Stimulated activated CD4-positive, alpha-beta T cell treated with anti-CD3 and anti-CD28 coated beads, Interleukin-15, amount 100 ng/mL, for 1 hour (primary cell): Measurements from ENCODE around the gene NR5A2.
"Not testable (repeated sequence)": the region's sequence is repeated elsewhere in the genome, so short reads cannot be mapped to it uniquely, and the experiment has no call there.

Experiments used
- DNase-seq, 2 donors: peaks; one replicate each; pipeline ENCODE4 v3.0.0-alpha.2; 2020; ENCODE audit warnings: low read depth in 1 of 2, low spot score in 1 of 2

NR5A2 gene

GRCh38 chr1:200187332-200187731 lies 159.8 kb downstream of the NR5A2 start:
- DNase-seq = not testable (repeated sequence)

GRCh38 chr1:200191993-200192392 lies 164.5 kb downstream of the NR5A2 start:
- DNase-seq = no peak

GRCh38 chr1:200194477-200194876 lies 167.0 kb downstream of the NR5A2 start:
- no peak for DNase-seq

GRCh38 chr1:200198236-200198635 lies 170.7 kb downstream of the NR5A2 start:
- no peak for DNase-seq

DNA sequence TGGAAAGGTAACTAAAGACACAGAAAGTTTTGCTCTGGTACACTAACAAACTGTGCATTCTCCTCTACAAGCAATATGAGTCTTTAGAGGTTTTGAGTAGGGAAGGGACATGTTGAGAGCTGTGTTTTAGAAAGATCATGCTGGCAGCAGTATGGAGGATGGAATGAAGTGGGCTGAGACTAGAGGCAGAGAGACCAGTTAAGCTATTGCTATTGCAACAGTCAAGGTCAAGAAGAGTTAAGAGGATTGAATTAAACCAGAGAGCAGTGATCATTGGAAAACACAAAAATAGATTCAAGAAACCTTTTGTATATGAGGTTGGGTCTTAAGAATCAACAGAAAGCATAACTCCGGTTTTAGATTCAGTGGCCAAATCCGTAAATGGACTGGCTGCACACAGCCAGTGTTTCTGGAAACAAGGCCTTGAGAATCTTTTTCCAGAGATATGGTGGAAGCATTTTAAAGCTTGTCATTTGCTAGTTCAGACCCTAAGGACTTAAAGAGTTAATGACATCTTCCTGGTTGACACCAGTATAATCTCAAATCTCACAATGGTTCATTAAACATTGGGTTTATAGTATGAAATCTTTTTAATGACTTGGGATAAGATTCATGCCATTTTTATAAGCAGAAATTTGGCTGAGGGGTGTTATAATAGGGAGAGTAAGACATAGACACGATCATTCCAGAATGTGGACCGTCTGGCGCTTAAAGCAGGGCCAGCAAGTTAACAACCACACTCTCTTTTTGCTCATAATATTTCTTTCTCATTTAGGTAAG lies 177.9 kb downstream of the NR5A2 start:
- DNase-seq = no peak

- DNase-seq = no peak
Measured at GRCh38 chr1:200206340-200206739, 178.8 kb downstream of the NR5A2 start.

GRCh38 chr1:200206761-200207160 lies 179.3 kb downstream of the NR5A2 start:
- DNase-seq = no peak

DNA sequence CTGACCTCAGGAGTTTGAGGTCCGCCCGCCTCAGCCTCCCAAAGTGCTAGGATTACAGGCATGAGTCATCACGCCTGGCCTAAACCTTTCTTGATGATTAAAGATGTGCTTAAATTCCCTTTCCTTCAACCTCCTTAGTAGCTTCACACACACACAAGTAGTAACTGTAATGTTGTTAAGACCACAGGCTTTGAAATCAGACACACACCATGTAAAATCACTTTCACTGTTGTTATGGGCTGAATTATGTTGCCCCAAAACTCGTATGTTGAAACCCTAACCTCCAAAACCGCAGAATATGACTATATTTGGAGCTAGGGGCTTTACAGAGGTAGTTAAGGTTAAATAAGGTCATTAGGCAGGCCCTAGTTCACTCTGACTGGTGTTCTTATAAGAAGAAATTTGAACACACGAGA lies 180.2 kb downstream of the NR5A2 start:
- DNase-seq = no peak

DNA sequence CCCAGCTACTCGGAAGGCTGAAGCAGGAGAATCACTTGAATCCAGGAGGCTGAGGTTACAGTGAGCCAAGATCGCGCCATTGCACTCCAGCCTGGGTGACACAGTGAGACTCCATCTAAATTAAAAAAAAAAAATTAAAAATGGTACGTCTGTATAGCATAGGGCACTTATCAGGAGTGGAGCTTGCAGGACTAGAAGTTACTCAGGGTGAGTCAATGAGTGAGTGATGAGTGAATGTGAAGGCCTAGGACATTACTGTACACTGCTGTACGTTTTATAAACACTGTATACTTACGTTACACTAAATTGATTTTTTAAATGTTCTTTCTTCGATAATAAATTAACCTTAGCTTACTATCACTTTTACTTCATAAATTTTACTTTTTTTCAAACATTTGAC lies 183.6 kb downstream of the NR5A2 start:
- DNase-seq = no peak

DNA sequence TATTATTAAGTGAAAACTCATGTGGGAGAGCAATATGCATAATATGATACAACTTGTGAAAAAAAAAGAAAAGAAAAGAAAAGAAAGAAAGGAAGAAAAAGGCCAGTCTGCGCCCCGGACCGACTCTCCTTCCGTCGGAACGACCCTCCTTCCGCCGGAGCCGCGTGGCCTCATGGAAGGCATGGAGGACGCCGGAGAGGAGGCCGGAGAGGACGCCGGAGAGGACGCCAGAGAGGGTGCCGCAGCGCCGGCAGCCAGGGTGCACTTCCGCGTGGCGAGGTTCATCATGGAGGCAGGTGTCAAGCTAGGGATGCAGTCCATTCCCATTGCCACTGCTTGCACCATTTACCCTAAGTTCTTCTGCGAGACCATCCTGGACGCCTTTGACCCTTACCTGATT lies 185.9 kb downstream of the NR5A2 start:
- no peak for DNase-seq

DNA sequence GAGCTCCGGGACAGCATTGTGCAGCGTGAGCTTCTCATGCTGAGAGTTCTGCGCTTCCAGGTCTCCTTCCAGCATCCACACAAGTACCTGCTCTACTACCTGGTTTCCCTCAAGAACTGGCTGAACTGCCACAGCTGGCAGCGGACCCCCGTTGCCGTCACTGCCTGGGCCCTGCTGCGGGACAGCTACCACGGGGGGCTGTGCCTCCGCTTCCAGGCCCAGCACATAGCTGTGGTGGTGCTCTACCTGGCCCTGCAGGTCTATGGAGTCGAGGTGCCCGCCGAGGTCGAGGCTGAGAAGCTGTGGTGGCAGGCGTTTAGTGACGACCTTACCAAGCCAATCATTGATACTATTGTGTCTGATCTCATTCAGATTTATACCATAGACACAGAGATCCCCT lies 186.4 kb downstream of the NR5A2 start:
- DNase-seq = no peak

- no peak for DNase-seq
Measured at GRCh38 chr1:200215350-200215749, 187.8 kb downstream of the NR5A2 start.

- DNase-seq = no peak
Measured at GRCh38 chr1:200217703-200218102, 190.2 kb downstream of the NR5A2 start.

- DNase-seq = no peak
Measured at GRCh38 chr1:200221614-200222282, 194.2 kb downstream of the NR5A2 start.

DNA sequence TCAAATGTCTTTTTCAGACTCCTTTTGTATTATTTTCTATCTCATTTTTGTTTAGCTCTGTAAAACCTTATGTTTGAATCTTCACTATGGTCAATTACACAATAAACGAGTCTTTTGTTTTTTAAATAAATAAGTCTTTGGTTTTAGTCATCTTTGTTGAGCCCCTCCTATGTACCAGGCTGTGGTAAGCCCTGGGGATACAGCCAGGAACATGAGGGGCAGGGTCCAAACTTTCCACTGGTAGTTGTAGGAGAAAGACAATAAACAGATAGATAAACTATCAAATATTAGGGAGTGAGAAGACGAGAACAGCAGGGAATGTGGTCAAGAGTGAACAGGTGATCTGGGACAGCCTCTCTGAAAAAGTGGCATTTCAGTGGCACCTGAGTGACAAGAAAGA lies 195.7 kb downstream of the NR5A2 start:
- no peak for DNase-seq

DNA sequence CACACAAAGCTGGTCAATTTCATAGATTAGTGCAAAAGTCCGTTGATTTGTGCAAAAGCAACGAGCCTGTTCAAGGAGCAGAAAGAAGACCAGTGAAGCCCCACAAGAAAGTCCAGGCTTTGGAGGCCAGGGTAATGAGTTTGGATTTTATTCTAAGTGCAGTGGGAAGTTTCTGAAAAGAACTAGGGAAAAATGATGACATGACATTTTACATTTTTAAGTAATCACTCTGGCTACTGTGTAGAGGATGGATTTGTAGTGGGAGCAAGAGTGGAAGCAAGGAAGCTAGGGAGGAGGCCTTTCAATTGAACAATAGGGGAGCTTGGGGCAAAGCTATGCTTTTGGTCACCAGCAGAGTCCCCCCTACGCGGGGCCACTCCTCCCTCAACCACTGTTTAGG lies 196.1 kb downstream of the NR5A2 start:
- DNase-seq = no peak

- no peak for DNase-seq
Measured at GRCh38 chr1:200224315-200224714, 196.8 kb downstream of the NR5A2 start.

DNA sequence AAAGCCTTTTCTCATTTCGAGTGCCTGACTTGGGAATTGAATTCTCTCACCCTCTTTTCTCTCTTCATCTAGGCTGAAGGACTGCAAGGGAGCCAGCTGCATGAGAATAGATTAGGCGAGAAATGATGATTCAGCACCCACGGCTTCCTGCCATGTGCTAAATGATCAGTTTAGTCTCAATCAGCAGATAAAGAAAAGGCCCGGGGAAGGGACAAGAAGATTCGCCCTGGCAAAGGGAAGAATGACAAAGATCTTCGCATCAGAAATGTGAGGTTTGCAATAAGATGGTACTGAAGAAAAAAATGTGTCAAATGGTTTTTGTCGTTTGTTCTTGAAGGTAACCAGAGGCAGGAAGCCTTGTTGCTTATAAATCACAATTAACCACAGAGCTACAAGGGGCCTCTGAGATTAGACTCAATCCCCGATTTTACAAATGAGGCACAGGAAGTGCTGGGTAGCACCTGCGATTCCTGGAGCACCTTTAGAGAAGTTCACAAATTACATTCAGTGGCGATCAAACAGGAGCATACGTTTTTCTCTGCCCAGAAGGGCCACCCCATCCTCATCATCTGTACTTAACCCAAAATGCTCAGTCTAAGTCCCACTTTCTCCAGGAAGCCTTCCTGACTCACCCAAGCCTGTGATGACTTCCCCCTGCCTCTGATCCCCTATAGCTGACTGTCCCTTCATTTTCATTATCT lies 198.9 kb downstream of the NR5A2 start:
- peak in 1 of 2 donors; percentile 3 for DNase-seq

DNA sequence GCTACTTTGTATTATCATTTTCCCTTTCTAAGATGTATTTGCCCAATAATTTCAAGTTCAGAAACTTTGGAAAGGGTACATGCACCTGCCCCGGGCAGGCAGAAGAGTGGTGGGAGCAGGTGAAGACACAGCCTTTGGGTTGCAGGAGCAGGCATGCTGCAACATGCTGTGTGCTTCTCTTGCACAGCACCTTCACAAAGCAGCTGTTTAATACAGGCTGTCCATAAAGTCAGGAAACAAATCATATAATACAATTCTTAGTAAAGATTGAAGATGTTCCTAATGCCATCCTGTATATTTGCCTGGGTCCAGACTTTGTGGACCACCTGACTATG lies 199.4 kb downstream of the NR5A2 start:
- no peak for DNase-seq
